Fibroblast of skin of left biceps (primary cell): ENCODE data around the gene MDFI.
A peak's percentile ranks its signal among the peaks of the same experiment; 100 is the strongest.

ENCODE experiments used
- DNase-seq, 2 experiments: peaks; one replicate each; pipeline ENCODE4 v3.0.0-alpha.2; 2013; ENCODE audit warnings: low read depth in 2 of 2

MDFI gene

GRCh38 chr6:41672816-41673703 is 34.8 kb downstream of the MDFI start:
- DNase-seq, result no peak

GRCh38 chr6:41673704-41674000 is 35.4 kb downstream of the MDFI start:
- no peak for DNase-seq

- DNase-seq, result no peak
Observed at GRCh38 chr6:41674231-41675000, 36.1 kb downstream of the MDFI start.

- no peak for DNase-seq
Observed at GRCh38 chr6:41675176-41675775, 37.0 kb downstream of the MDFI start.

- DNase-seq, result no peak
Observed at GRCh38 chr6:41675992-41676391, 37.7 kb downstream of the MDFI start.

GRCh38 chr6:41676431-41676830 is 38.2 kb downstream of the MDFI start:
- no peak for DNase-seq

- no peak for DNase-seq
Observed at GRCh38 chr6:41677124-41677921, 39.1 kb downstream of the MDFI start.

- DNase-seq, result no peak
Observed at GRCh38 chr6:41678511-41679084, 40.3 kb downstream of the MDFI start.

GRCh38 chr6:41679696-41680095 is 41.4 kb downstream of the MDFI start:
- no peak for DNase-seq

- no peak for DNase-seq
Observed at GRCh38 chr6:41680182-41680965, 42.1 kb downstream of the MDFI start.

- DNase-seq, result peak; percentile 73 to 78
Observed at GRCh38 chr6:41682056-41682477, 43.8 kb downstream of the MDFI start.

- DNase-seq, result no peak
Observed at GRCh38 chr6:41682497-41683272, 44.4 kb downstream of the MDFI start.

GRCh38 chr6:41683273-41683522 is 44.9 kb downstream of the MDFI start:
- no peak for DNase-seq

GRCh38 chr6:41683523-41684310 is 45.4 kb downstream of the MDFI start:
- peak in 1 of 2 experiments; percentile 33 for DNase-seq

GRCh38 chr6:41684311-41685180 is 46.3 kb downstream of the MDFI start:
- no peak for DNase-seq

- no peak for DNase-seq
Observed at GRCh38 chr6:41685641-41686380, 47.5 kb downstream of the MDFI start.

GRCh38 chr6:41687501-41688175 is 49.4 kb downstream of the MDFI start:
- DNase-seq, result no peak
